Stimulated activated CD4-positive, alpha-beta T cell treated with anti-CD3 and anti-CD28 coated beads, TNF-alpha, amount 100 ng/mL, for 24 hours (primary cell): ENCODE data around the gene ICAM1.
A peak's percentile ranks its signal among the peaks of the same experiment; 100 is the strongest.

Experiments used
- DNase-seq, 3 experiments: peaks; one replicate each; pipeline ENCODE4 v3.0.0-alpha.2; 2020; ENCODE audit warnings: low read depth in 3 of 3

ICAM1 gene

GRCh38 chr19:10292789-10293636 is 22.1 kb downstream of the ICAM1 start:
- no peak for DNase-seq

- no peak for DNase-seq
Measured at GRCh38 chr19:10293637-10294367, 22.9 kb downstream of the ICAM1 start.

- DNase-seq, result no peak
Measured at GRCh38 chr19:10294368-10294697, 23.4 kb downstream of the ICAM1 start.

GRCh38 chr19:10295305-10295846 is 24.5 kb downstream of the ICAM1 start:
- no peak for DNase-seq

GRCh38 chr19:10295847-10296591 is 25.1 kb downstream of the ICAM1 start:
- DNase-seq, result no peak

GRCh38 chr19:10299545-10300458 is 28.9 kb downstream of the ICAM1 start:
- DNase-seq, result no peak

GRCh38 chr19:10305139-10305806 is 34.4 kb downstream of the ICAM1 start:
- no peak for DNase-seq

- no peak for DNase-seq
Measured at GRCh38 chr19:10306327-10306726, 35.4 kb downstream of the ICAM1 start.

GRCh38 chr19:10309423-10309822 is 38.5 kb downstream of the ICAM1 start, which contains the start of gene ZGLP1:
TSS of gene ZGLP1 (minus strand) at chr19:10309815.
- no peak for DNase-seq

GRCh38 chr19:10315335-10316214 is 44.7 kb downstream of the ICAM1 start, which contains the start of gene FDX2:
TSS of gene FDX2 (minus strand) at chr19:10316015. CDS start at chr19:10315996, 19 bp downstream.
- peak; percentile 83 to 92 (median 86) for DNase-seq

- DNase-seq, result no peak
Measured at GRCh38 chr19:10316229-10317044, 45.5 kb downstream of the ICAM1 start.

- DNase-seq, result no peak
Measured at GRCh38 chr19:10317045-10317856, 46.3 kb downstream of the ICAM1 start.

GRCh38 chr19:10317857-10318462 is 47.0 kb downstream of the ICAM1 start:
- no peak for DNase-seq

- no peak for DNase-seq
Measured at GRCh38 chr19:10318807-10319682, 48.1 kb downstream of the ICAM1 start.

GRCh38 chr19:10320602-10321416 is 49.9 kb downstream of the ICAM1 start:
- no peak for DNase-seq
